Activated T-helper 1 cell treated with anti-CD3 and anti-CD28 coated beads, Interleukin-2, amount 50 U/mL, for 16 hours (primary cell): Measurements from ENCODE around the gene KATNIP.

Experiments
- DNase-seq, 2 donors: peaks; one replicate each; pipeline ENCODE4 v3.0.0-alpha.2; 2020; ENCODE audit warnings: low read depth in 1 of 2, low spot score in 1 of 2

Gene KATNIP

DNA sequence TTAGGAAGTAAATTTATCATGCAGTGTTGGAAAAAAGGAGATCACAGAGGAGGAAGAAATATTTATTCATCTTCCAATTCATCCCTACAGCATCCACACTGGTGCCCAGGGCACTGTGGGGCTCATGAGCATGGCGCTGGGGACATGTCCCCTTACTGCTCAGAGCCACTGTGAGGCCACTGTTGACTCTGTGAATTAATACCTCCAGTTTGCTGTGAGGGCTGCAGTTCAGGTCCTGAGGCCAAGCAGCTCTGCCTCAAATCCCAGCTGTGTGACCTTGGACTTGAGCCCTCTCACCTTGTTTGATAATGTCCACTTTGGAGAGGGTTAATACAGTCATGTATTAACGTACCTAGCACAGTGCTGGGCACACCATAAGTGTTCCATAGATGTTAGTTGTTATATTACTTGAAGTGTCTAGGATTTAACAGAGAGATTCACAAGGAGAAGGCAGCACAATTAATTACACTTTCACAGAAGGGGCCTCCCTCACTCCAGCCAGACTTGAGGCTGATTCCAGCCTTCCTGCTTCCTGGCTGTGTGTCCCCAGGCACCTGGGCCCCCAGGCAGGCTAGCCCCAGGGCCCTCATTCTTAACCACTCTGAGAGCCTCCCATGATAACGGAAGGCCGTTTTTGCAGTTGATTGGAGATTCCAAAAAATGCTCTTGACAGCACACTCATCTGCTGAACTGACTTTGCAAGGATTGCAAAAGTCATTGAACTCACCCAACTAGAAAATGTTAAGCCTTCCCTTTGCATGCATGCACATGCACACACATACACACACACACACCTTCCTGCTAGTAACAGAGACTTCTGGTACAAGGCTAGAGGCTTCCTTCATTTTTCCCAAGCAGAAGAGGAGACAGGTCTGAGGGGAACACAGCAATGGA, 29.4 kb downstream of the KATNIP start:
- no peak for DNase-seq

DNA sequence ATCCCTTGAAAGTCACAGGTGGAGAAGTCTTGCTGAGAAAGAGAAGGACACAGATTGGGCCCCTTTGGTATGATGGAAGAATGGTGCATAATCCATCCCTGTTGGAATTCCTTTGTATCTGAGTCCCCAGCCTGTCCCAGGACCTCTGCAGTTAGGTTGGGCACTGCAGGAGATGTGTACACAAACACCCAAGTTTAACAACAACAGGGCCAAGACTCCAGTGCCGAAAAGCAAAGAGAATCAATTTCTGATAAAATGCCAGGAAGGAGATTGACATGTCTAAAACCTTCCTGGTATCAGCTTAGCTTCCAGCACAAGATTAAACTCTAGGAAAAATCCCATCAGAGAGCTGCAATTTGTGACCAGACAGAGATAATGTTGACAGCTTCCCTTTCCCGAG, 32.9 kb downstream of the KATNIP start:
- DNase-seq, result no peak

DNA sequence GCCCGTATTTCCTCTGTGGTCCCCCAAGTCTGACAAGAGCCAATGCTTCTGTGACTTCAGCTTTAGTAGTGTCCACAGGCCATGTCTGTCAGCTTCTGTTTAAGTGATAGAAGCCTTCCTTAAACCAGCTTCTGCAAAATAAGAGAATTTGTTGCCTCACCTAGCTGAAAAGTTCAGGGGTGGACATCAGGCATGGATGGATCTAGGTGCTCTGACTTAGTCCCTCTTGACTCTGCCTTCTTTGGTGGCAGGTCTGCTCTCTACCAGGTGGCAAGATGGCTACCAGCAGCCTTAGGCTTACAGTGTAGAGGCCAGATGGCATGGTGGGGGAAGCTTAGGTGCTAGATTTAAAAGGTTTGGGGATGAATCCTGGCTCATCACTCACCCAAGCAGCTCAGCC, 33.7 kb downstream of the KATNIP start:
- no peak for DNase-seq

- DNase-seq, result no peak
Measured at GRCh38 chr16:27585200-27585599, 35.3 kb downstream of the KATNIP start.

DNA sequence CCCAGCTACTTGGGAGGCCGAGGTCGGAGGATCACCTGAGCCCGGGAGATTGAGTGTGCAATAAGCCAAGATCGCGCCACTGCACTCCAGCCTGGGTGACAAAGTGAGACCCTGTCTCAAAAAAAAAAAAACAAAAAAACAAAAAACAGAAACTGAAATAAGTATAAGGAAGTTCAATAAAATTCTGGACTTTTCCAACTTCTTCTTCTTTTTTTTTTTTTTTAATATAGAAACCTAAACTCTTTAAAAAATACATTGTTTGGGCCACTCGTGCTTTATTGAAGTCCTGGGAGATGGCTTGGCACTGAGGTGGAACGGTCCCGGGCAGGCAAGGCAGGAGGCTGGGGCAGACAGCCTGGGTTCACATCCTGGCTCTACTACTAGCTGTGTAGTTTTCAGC, 36.8 kb downstream of the KATNIP start:
- no peak for DNase-seq

GRCh38 chr16:27588057-27588456, 38.1 kb downstream of the KATNIP start:
- no peak for DNase-seq

GRCh38 chr16:27591837-27592236, 41.9 kb downstream of the KATNIP start:
- no peak for DNase-seq

DNA sequence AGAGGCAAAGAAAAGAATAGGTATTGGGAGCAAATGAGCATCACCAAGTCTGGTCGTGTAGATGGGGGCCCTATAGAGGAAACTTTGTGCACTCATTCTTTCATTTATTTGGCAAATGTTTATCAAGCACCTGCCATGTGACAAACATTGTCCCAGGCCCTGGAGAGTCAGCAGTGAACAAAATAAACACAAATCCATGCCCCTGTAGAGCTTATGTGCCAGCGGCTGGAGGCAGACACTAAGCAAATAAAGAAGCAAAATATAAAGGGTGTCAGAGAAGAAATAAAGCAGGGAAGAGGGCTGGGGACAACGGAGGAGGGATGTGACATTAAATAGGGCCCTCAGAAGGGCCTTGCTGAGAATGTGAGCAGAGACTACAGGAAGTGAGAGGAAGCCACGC, 45.5 kb downstream of the KATNIP start:
- no peak for DNase-seq

GRCh38 chr16:27595993-27596392, 46.0 kb downstream of the KATNIP start:
- no peak for DNase-seq

GRCh38 chr16:27596411-27596810, 46.5 kb downstream of the KATNIP start:
- DNase-seq, result no peak

GRCh38 chr16:27597361-27597760, 47.4 kb downstream of the KATNIP start:
- no peak for DNase-seq

DNA sequence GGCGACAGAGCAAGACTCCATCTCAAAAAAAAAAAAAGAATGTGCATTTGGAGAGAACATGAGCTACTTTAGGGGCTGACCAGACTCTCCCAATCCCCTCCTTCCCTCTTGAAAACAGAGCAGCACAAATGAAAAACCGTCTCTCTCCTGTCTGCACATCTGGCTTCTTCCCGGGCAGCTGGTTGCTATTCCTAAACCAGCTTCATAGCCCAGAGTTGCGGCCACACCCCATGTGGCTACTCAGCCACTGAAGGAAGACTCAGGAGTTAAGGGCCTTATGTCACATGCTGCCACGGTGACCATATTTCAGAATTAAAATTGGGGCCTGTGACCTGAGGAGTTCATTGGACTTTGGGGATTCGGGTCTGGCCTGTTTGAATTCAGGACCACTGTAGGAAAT, 48.3 kb downstream of the KATNIP start:
- DNase-seq, result no peak

DNA sequence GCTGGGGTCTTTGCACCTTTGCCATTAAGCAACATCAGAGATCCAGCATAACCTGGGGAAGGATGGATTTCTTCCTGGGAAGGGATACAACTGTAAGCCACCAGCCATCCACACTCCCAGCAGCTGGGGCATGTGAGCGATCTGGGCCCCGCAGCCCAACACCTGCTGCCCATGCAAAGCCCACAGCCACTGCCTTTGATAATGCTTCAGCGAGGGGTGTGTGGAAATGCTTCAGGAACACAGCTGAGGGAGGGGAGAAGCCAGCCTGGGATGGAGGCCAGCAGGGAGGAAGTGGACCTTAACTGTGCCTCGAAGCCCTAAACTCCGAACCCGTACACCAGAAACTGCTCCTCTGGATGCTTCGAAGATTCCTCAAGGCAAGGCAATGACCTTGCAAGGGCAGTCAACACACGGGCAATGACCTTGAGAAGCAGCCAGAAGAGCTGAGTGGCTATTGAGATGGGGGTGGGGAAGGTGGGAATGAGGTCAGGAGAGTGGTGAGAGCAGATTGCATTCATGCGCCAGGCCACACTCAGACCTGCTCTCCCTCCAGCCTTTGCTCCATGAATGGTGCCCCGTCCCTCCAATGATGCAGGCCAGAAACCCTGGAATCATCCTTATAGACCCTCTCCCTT, 49.1 kb downstream of the KATNIP start:
- no peak for DNase-seq

DNA sequence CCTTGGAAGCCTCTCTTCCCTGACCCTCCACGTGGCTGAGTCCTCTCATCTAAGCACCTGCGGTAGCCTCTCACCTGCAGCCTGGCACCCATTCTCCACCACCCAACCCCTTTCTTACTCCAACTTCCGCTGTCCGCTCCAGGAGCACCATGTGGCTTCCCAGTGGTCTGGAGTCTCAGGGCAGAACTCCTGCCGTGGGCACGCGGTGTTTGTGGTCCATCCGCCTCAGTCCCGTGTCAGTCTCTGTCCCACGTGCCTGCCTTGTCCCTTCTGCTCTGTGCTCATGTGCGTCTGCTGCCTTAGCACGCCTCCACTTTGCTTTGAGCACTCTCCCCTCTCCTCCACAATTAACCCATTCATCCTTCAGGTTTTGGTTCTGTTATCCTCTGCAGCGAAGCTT, 49.7 kb downstream of the KATNIP start:
- no peak for DNase-seq
